Measurements from ENCODE around the gene C10orf67.

DNA sequence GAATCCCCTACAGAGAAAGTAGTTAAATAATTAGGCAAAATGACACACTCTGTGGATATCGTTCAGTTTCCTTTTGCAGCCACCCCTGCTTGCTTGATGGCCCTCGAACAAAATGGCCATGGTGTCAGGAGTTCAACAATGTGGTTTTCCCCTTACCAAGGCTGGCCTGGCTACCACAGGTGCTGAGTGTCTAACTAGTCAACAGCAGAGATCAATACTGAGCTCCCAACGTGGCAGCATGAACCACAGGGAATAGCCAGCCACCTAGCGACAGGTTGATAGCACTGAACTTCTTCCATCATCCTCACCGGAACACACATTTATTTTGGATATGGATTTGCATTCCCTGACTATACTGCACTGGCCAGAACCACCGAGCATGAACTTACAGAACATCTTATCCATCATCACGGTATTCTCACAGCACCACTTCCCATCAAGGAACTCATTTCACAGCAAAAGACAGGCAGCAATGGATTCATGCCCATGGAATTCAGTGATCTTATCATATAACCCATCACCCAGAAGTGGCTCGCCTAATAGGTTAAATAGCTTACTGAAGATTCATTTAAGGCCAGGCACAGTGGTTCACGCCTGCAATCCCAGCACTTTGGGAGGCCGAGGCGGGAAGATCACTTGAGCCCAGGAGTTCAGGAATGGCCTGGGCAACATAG lies 6.3 kb downstream of the C10orf67 start:
- TF ChIP-seq, protein P1, sequence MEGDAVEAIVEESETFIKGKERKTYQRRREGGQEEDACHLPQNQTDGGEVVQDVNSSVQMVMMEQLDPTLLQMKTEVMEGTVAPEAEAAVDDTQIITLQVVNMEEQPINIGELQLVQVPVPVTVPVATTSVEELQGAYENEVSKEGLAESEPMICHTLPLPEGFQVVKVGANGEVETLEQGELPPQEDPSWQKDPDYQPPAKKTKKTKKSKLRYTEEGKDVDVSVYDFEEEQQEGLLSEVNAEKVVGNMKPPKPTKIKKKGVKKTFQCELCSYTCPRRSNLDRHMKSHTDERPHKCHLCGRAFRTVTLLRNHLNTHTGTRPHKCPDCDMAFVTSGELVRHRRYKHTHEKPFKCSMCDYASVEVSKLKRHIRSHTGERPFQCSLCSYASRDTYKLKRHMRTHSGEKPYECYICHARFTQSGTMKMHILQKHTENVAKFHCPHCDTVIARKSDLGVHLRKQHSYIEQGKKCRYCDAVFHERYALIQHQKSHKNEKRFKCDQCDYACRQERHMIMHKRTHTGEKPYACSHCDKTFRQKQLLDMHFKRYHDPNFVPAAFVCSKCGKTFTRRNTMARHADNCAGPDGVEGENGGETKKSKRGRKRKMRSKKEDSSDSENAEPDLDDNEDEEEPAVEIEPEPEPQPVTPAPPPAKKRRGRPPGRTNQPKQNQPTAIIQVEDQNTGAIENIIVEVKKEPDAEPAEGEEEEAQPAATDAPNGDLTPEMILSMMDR (IDR thresholded peaks at IDR 0.05) = peak; percentile 41
- TF ChIP-seq, protein P2, sequence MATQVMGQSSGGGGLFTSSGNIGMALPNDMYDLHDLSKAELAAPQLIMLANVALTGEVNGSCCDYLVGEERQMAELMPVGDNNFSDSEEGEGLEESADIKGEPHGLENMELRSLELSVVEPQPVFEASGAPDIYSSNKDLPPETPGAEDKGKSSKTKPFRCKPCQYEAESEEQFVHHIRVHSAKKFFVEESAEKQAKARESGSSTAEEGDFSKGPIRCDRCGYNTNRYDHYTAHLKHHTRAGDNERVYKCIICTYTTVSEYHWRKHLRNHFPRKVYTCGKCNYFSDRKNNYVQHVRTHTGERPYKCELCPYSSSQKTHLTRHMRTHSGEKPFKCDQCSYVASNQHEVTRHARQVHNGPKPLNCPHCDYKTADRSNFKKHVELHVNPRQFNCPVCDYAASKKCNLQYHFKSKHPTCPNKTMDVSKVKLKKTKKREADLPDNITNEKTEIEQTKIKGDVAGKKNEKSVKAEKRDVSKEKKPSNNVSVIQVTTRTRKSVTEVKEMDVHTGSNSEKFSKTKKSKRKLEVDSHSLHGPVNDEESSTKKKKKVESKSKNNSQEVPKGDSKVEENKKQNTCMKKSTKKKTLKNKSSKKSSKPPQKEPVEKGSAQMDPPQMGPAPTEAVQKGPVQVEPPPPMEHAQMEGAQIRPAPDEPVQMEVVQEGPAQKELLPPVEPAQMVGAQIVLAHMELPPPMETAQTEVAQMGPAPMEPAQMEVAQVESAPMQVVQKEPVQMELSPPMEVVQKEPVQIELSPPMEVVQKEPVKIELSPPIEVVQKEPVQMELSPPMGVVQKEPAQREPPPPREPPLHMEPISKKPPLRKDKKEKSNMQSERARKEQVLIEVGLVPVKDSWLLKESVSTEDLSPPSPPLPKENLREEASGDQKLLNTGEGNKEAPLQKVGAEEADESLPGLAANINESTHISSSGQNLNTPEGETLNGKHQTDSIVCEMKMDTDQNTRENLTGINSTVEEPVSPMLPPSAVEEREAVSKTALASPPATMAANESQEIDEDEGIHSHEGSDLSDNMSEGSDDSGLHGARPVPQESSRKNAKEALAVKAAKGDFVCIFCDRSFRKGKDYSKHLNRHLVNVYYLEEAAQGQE (IDR thresholded peaks at IDR 0.05; ENCODE audit: insufficient read depth in 1 of 2, low read depth in 2 of 2, low read length in 1 of 2) = no peak

All from Panc1 (cell line).